Thoracic aorta (tissue), 2 donors: ENCODE results near the gene PKD2L2. TPM values are rescaled to one million over a fixed set of nuclear protein-coding genes. Genes with fewer than 3 reads are reported as not detected.

Experiments
- ATAC-seq: fragments of 150-250 bp; one replicate; pipeline ENCODE4 v1.8.0; 2017; ENCODE audit warnings: low read depth; ENCODE audit not compliant: insufficient number of reproducible peaks, low FRiP score
- DNase-seq: peaks from one replicate; pipeline ENCODE4 v3.0.0-alpha.2; 2020; ENCODE audit warnings: low spot score
- H3K27ac ChIP-seq, 2 donors: fragments of 200-600 bp; sonication (generic); 1 replicate in 1 of 2; 2 replicates in 1 of 2; pipeline ENCODE4 v1.5.1; 2016; ENCODE audit warnings: mild to moderate bottlenecking in 2 of 2, moderate library complexity in 2 of 2
- H3K27me3 ChIP-seq: fragments of 200-600 bp; sonication (generic); replicated peaks from 2 replicates; pipeline ENCODE4 v1.6.0; 2016; ENCODE audit warnings: mild to moderate bottlenecking; ENCODE audit not compliant: insufficient read depth
- H3K36me3 ChIP-seq: fragments of 200-600 bp; sonication (generic); one replicate; pipeline ENCODE4 v1.5.1; 2016
- H3K4me1 ChIP-seq, 2 donors: fragments of 200-600 bp; sonication (generic); 1 replicate in 1 of 2; 2 replicates in 1 of 2; pipeline versions ENCODE4 v1.5.1 to v1.6.0; 2016; ENCODE audit warnings: low read depth in 2 of 2, mild to moderate bottlenecking in 1 of 2; ENCODE audit not compliant: control insufficient read depth in 1 of 2
- H3K4me3 ChIP-seq: fragments of 200-600 bp; sonication (generic); 2 replicates; pipeline ENCODE4 v1.5.1; 2016; ENCODE audit warnings: mild to moderate bottlenecking
- H3K9me3 ChIP-seq: fragments of 200-600 bp; sonication (generic); 2 replicates; pipeline ENCODE4 v1.5.1; 2016
- CTCF ChIP-seq: fragments of 200-600 bp; sonication (generic); IDR thresholded peaks from one replicate; pipeline ENCODE4 v1.5.1; 2019; ENCODE audit warnings: antibody characterized with exemption
- total RNA-seq, 2 donors: library from RNA; depleted of rRNA; stranded (reverse); fragments of >200 nt; gene quantifications; one replicate each; pipeline versions ENCODE4 v1.1.0 to v1.2.3, GENCODE V29; 2016

The PKD2L2 gene
- total RNA-seq, 2 donors from 2014 or later: not detected

- ATAC-seq (no peak), DNase-seq (no peak)
- H3K9me3 ChIP-seq: no peaks in the 10 kb centered on the region
- H3K4me3 ChIP-seq: no peak overlapping the region
- no peaks in the 10 kb centered on the region for H3K36me3 ChIP-seq
- no peak for TF ChIP-seq CTCF
- H3K27me3 ChIP-seq: no peaks in the 10 kb centered on the region
- H3K4me1 ChIP-seq: no peaks in the 10 kb centered on the region
- no peak overlapping the region for H3K27ac ChIP-seq
Observed at GRCh38 chr5:137921931-137922330, 32.7 kb downstream of the PKD2L2 start.

GRCh38 chr5:137923856-137924255 is 34.6 kb downstream of the PKD2L2 start:
- Histone ChIP-seq H3K27ac (no peak overlapping the region), H3K36me3 (peaks cover 3% of the 10 kb centered on the region), H3K9me3 (no peaks in the 10 kb centered on the region), H3K4me1 (no peaks in the 10 kb centered on the region), H3K4me3 (no peak overlapping the region), H3K27me3 (no peaks in the 10 kb centered on the region)
- TF ChIP-seq CTCF: no peak
- no peak for DNase-seq
- no peak for ATAC-seq

- Histone ChIP-seq H3K4me1 (peaks cover 8 to 30% of the 10 kb centered on the region in 2 donors), H3K27me3 (no peaks in the 10 kb centered on the region), H3K4me3 (no peak overlapping the region), H3K9me3 (no peaks in the 10 kb centered on the region), H3K36me3 (peaks cover 3% of the 10 kb centered on the region), H3K27ac (peak overlapping the region; percentile 14 to 37)
- ATAC-seq (no peak), DNase-seq (no peak)
- no peak for TF ChIP-seq CTCF
Observed at GRCh38 chr5:137932800-137933199, 43.5 kb downstream of the PKD2L2 start.

- no peak for TF ChIP-seq CTCF
- no peak for ATAC-seq
- Histone ChIP-seq H3K27me3 (no peaks in the 10 kb centered on the region), H3K27ac (peak overlapping the region; percentile 14 to 37), H3K4me3 (no peak overlapping the region), H3K4me1 (peaks cover 8 to 32% of the 10 kb centered on the region in 2 donors), H3K9me3 (no peaks in the 10 kb centered on the region), H3K36me3 (peaks cover 3% of the 10 kb centered on the region)
- DNase-seq: no peak
Observed at GRCh38 chr5:137933491-137933911, 44.2 kb downstream of the PKD2L2 start.

GRCh38 chr5:137935190-137935589 is 45.9 kb downstream of the PKD2L2 start:
- no peak overlapping the region for H3K4me3 ChIP-seq
- peaks cover 15% of the 10 kb centered on the region for H3K36me3 ChIP-seq
- DNase-seq: no peak
- peaks cover 8 to 37% of the 10 kb centered on the region in 2 donors for H3K4me1 ChIP-seq
- no peak for ATAC-seq
- H3K27ac ChIP-seq: peak overlapping the region in 1 of 2 donors; percentile 20
- TF ChIP-seq CTCF: no peak
- H3K27me3 ChIP-seq: no peaks in the 10 kb centered on the region
- no peaks in the 10 kb centered on the region for H3K9me3 ChIP-seq
